ENCODE measurements around the gene MAP2K6. TPM values are rescaled to one million over a fixed set of nuclear protein-coding genes. Genes with fewer than 3 reads are reported as not detected.
A peak's percentile ranks its signal among the peaks of the same experiment; 100 is the strongest.

Gene MAP2K6
- total RNA-seq, 1 donor from 2014 or later = 20.1 TPM

- no peak for DNase-seq
These were observed 120.6 kb downstream of the MAP2K6 start for GRCh38 chr17:69535016-69535570.

DNA sequence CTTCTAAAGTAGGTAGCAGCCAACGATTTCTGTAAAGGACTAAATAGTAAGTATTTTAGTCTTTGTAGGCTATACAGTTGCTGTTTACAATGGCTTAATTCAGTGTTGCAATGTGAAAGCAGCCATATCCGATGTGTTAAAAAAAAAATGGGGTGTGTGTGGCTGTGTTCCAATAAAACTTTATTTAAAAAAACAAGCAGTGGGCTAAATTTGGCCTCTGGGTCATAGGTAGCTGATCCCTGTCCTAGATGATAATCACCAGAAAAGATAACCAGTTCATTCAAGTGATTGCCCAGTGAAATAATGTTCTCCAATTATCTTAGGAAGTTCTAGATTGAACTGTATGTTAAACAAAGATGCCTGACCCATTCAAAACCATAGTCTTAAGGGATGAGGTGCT, 124.3 kb downstream of the MAP2K6 start:
- no peak for DNase-seq

GRCh38 chr17:69539274-69539673, 124.8 kb downstream of the MAP2K6 start:
- DNase-seq = no peak

- no peak for DNase-seq
These were observed 125.4 kb downstream of the MAP2K6 start for GRCh38 chr17:69539781-69540319.

DNA sequence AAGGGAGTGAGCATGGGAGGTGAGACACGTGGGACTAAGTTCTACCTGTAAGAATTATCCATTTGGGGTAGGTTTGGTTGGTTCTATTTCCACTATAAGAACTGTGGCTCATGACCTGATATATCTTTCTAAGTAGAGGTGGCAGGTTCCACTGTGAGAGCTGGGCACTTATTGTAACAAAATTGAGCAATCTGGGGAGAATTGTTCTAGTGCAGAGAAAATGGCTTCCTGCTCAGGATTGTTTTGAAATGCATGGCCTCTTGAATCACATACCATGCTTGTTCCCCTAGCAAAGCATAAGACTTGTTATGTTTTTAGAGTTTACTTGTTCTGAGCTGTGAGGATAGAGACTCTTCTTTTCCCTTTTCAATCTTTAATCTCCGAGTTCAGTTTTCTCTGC, 125.9 kb downstream of the MAP2K6 start:
- DNase-seq = no peak

DNA sequence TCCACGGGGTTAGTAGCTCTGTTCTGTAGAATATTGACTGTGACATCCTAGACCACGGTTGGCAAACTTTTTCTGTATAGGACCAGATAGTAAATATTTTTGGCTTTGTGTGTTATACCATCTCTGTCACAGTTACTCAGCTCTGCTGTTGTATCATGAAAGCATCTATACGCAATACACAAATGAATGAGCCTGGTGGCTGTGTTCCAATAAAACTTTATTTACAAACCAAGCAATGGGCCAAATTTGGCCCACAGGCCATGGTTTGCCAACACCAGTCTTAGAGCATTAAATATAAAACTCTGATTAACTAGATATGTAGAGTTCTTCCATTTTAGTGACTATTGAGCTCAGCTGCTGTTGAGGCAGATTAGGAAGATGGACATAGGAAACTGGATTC, 132.7 kb downstream of the MAP2K6 start:
- DNase-seq = no peak

DNA sequence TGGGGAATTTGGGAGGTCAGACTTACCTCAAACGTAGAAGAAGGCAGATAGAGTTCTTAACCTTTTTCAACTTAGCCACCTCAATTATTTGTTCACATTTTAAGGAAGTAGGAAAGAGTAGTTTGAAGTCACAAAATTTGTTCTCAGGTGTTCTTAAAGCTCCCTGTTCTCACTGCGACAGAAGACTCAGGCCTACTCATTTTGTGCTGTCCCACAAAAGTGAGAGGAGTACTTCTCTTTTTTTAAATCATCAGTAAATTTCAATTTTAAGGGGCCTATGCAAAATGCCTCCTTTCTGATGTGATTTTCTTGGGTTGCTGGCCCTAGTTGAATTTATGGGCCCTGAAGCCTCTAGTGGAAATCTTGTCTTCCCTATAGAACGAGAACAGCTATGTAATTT, 133.4 kb downstream of the MAP2K6 start:
- no peak for DNase-seq

- DNase-seq = no peak
These were observed 136.9 kb downstream of the MAP2K6 start for GRCh38 chr17:69551212-69552010.

- DNase-seq = no peak
These were observed 138.6 kb downstream of the MAP2K6 start for GRCh38 chr17:69552986-69553667.

GRCh38 chr17:69555056-69555455, 140.6 kb downstream of the MAP2K6 start:
- DNase-seq = no peak

DNA sequence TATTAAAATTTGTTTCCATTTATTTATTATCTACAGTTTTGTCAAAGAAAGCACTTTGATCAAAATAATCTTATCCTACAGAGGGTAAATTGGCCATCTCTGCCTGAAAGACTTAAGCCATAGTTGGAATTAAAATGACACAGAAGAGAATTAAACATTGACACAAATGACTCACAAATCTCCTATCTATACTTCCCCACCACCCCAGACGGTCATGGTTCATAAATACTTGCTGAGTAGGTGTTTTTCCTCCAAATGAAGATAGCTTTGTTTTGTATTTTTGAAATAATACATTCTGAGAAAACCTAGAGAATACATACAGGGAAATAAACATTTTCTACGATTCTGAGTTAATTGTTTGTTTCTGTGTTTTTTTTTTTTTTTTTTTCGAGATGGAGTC, 142.8 kb downstream of the MAP2K6 start:
- no peak for DNase-seq

DNA sequence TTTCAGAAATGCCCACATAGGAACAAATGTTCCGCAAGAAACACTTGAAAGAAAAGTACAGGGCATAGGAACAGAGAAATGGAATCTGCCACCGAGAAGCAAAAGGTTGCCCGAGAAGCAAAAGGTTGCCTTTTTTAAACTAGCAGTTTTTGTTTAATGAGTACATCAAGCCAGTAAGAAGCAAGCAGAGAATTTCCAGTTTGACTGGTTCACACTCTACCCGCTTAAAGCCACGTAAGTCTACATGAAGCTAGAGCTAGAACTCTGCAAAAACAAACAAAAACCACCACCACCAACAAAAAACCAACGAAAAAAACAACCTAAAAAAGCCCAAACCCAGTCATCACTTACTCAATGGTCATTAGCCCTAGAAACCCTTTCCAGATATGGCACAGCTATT, 144.3 kb downstream of the MAP2K6 start:
- DNase-seq = no peak

- DNase-seq = peak; percentile 44
These were observed 146.5 kb downstream of the MAP2K6 start for GRCh38 chr17:69560987-69561441.

DNA sequence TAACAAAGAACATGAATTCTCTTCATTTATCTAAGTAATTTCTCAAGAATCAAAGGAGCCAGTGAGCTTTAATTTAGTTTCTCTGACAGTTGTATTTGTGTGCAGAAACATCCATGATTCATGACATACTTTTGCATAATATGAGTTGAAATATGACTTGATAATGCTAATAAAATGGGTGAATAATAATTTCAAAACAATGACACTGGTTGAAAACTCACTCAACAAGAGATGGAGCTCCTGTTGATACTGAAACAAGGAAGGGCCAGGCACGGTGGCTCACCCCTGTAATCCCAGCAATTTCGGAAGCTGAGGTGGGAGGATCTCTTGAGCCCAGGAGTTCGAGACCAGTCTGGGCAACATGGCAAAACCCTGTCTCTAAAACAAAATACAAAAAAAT, 147.0 kb downstream of the MAP2K6 start:
- DNase-seq = no peak

DNA sequence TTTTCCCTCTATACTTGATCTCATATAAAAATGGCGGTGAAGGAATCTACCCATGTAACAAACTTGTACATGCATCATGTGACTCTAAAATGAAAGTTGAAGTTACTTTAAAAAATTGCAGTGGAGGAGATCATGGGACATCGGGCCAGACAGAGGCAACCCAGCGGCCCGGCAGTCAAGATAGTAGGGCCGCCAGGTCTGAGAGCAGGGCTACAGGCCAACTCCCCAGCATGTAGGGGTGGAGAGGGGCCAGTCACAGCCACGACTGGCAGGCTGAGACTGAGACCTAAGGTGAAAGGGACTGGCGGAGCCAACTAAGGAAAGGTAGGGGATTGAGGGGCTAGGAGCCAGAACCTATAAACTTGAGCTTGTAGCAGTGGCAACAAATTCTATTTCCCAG, 150.9 kb downstream of the MAP2K6 start:
- DNase-seq = no peak

- peak; percentile 34 for DNase-seq
These were observed 152.6 kb downstream of the MAP2K6 start for GRCh38 chr17:69567130-69567529.

DNA sequence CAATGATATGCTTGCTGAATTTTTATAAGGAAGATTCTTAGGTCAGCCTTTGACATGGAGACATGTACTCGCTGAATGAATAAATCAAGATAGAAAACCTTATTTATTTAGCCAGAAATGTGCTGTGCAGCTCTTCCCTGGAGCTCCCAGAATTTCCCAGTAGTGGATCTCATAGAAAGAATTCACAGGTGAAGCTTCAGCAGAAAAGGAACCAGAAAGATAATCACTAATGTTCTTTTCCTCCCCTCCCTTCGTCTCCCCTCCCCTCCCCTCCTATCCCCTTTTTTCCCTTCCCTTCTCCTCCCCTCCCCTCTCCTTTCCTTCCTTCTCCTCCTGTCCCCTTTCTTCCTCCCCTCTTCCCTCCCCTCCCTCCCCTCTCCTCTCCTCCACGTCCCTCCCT, 158.2 kb downstream of the MAP2K6 start:
- DNase-seq = no peak

- DNase-seq = no peak
These were observed 158.9 kb downstream of the MAP2K6 start for GRCh38 chr17:69573396-69573795.

- DNase-seq = no peak
These were observed 160.0 kb downstream of the MAP2K6 start for GRCh38 chr17:69574257-69575197.

DNA sequence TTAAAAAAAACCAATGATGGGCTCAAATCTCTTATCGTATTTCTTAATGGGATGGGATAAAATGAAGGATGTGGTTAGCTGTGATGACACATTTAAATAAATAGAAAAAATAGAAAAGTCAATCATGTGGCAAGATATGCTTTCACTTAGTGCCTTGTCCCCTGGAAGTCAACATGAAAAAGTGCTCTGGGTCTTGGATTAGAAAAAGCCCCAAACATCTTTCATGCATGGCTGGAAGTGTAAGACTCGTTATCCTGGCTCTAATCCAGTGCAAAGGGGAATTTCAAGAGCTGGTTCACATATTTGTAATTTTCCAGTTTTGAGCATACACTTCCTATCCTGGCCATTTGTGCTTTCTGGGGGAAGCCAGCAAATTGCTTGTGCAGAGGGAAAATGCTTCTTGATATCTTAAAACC, 160.9 kb downstream of the MAP2K6 start:
- peak; percentile 84 for DNase-seq

- no peak for DNase-seq
These were observed 162.6 kb downstream of the MAP2K6 start for GRCh38 chr17:69577098-69577497.

DNA sequence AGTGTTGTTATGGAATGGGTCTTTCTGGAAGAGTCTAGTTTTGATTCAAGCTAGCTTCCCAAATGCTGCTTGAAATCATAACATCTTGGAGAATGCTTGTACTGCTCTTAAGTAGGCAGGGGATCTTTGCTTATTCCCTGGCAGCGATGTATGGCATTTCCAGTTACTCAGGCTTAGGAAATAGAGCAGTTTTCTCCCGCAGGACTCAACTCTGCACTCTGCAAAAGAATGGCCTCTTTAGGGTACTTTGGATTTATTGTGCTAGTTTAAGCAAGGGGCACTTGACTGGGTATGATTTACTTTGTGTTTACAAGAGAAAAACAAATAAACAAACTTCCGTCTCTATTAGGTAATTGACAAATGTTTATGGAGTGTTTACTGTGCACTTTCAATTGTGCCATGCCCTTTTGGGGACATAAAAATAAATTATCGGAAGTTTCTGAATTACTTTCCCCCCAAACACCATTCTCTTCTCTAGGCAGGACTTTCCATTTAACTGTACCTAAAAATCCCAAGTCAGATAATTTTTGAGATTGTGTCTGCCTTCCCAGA, 164.0 kb downstream of the MAP2K6 start:
- no peak for DNase-seq

Data from tongue (tissue), 2 donors.